Keratinocyte (primary cell): ENCODE results near the gene KRTAP10-8. TPM values are rescaled to one million over a fixed set of nuclear protein-coding genes. Genes with fewer than 3 reads are reported as not detected.

ENCODE experiments used
- polyA plus RNA-seq, 5 experiments: library from polyadenylated mRNA; depleted of rRNA in 3 of 5; stranded (reverse) in 3 of 5; stranded (forward) in 1 of 5; unstranded in 1 of 5; fragments of >200 nt; gene quantifications; 1 replicate in 1 of 5; 2 replicates in 3 of 5; 3 replicates in 1 of 5; pipeline versions ENCODE4 v1.2.1 to v1.2.3, GENCODE V29; 2011 to 2012; ENCODE audit warnings: missing spikeins in 2 of 5, low read depth in 1 of 5, low replicate concordance in 1 of 5

KRTAP10-8 gene
- polyA plus RNA-seq, 1 donor (not counting 4 experiments of a cell fraction or from before 2014, with no cell fraction given), result not detected

Other genes with a start within 250 kb of the KRTAP10-8 start
- gene LRRC3, start 156.6 kb upstream of the KRTAP10-8 start, polyA plus RNA-seq, result 1.4 to 1.9 TPM (median 1.6 TPM) in 3 replicates
- gene KRTAP10-1, start 71.9 kb upstream of the KRTAP10-8 start, polyA plus RNA-seq, result not detected in 3 replicates
- gene KRTAP10-2, start 60.6 kb upstream of the KRTAP10-8 start, polyA plus RNA-seq, result not detected in 3 replicates
- not detected in 3 replicates for gene KRTAP10-3, start 53.3 kb upstream of the KRTAP10-8 start, polyA plus RNA-seq
- 0.06 TPM in 1 of 3 replicates, not detected in the others for gene KRTAP10-4, start 38.4 kb upstream of the KRTAP10-8 start, polyA plus RNA-seq
- not detected in 3 replicates for gene KRTAP10-5, start 31.5 kb upstream of the KRTAP10-8 start, polyA plus RNA-seq
- gene KRTAP10-6, start 19.6 kb upstream of the KRTAP10-8 start, polyA plus RNA-seq, result not detected in 3 replicates
- not detected in 3 replicates for gene KRTAP10-7, start 11.5 kb upstream of the KRTAP10-8 start, polyA plus RNA-seq
- gene KRTAP10-9, start 15.0 kb downstream of the KRTAP10-8 start, polyA plus RNA-seq, result not detected in 3 replicates
- not detected in 3 replicates for gene KRTAP10-10, start 25.3 kb downstream of the KRTAP10-8 start, polyA plus RNA-seq
- gene KRTAP10-11, start 34.3 kb downstream of the KRTAP10-8 start, polyA plus RNA-seq, result not detected in 3 replicates
- gene KRTAP12-4, start 42.6 kb downstream of the KRTAP10-8 start, polyA plus RNA-seq, result not detected in 3 replicates
- gene KRTAP12-3, start 45.9 kb downstream of the KRTAP10-8 start, polyA plus RNA-seq, result not detected in 3 replicates
- gene KRTAP12-2, start 54.8 kb downstream of the KRTAP10-8 start, polyA plus RNA-seq, result not detected in 3 replicates
- not detected in 3 replicates for gene KRTAP12-1, start 70.1 kb downstream of the KRTAP10-8 start, polyA plus RNA-seq
- gene KRTAP10-12, start 85.1 kb downstream of the KRTAP10-8 start, polyA plus RNA-seq, result not detected in 3 replicates
- 0.07 to 0.12 TPM in 2 of 3 replicates, not detected in the other for gene TSPEAR, start 99.5 kb downstream of the KRTAP10-8 start, polyA plus RNA-seq
- 82.0 to 114 TPM (median 106 TPM) in 3 replicates for gene UBE2G2, start 189.7 kb downstream of the KRTAP10-8 start, polyA plus RNA-seq
- gene SUMO3, start 206.0 kb downstream of the KRTAP10-8 start, polyA plus RNA-seq, result 69.3 to 132 TPM (median 115 TPM) in 3 replicates